Endothelial cell of umbilical vein (primary cell): Measurements from ENCODE around the gene HNRNPL.

Source experiments
- CTCF ChIP-seq, 2 donors: IDR thresholded peaks; 1 replicate in 1 of 2; 2 replicates in 1 of 2; pipeline ENCODE4 v1.5.1; 2011; ENCODE audit warnings: low read length in 2 of 2, mild to moderate bottlenecking in 2 of 2, moderate library complexity in 2 of 2, control low read depth in 1 of 2, inconsistent platforms in 1 of 2, low read depth in 1 of 2; ENCODE audit not compliant: insufficient read depth in 1 of 2; ENCODE audit errors: extremely low read depth in 1 of 2
- JUN ChIP-seq: IDR thresholded peaks from 2 replicates; pipeline ENCODE4 v1.6.1; 2011; ENCODE audit warnings: borderline replicate concordance, low read depth; ENCODE audit not compliant: insufficient read length, insufficient read depth
- POLR2AphosphoS5 ChIP-seq: IDR thresholded peaks from 2 replicates; pipeline ENCODE4 v1.6.1; 2012; ENCODE audit warnings: low read depth, mild to moderate bottlenecking, control low read depth, low read length, moderate library complexity; ENCODE audit not compliant: insufficient read depth

DNA sequence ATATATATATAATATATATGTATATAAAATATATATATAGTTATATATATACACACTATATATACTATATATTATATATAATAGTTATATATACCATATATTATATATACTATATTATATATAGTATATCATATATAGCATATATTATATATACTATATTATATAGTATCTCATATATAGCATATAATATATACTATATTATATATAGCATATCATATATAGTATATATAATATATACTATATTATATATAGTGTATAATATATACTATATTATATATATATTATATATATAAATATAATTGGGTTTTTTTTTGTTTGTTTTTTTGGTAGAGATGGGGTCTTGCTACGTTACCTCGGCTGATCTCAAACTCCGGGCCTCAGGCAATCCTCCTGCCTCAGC lies 11.6 kb upstream of the HNRNPL start:
- TF ChIP-seq POLR2AphosphoS5 (no peak), CTCF (IDR thresholded peaks at IDR 0.05; ENCODE audit: extremely low read depth in 1 of 2, insufficient read depth in 1 of 2, low read depth in 1 of 2, low read length in 2 of 2) (no peak), JUN (no peak)
